Epithelial cell of proximal tubule (primary cell): ENCODE data around the gene SEMA6A. TPM values are rescaled to one million over a fixed set of nuclear protein-coding genes. Genes with fewer than 3 reads are reported as not detected.

ENCODE experiments used
- DNase-seq: peaks from one replicate; pipeline ENCODE4 v3.0.0-alpha.2; 2011; ENCODE audit warnings: low read depth
- H3K4me3 ChIP-seq: 2 replicates; pipeline ENCODE4 v1.5.1; 2011; ENCODE audit warnings: low read depth, mild to moderate bottlenecking, low read length
- total RNA-seq: library from RNA; depleted of rRNA; stranded (reverse); fragments of >200 nt; gene quantifications from 2 replicates; pipeline ENCODE4 v1.2.3, GENCODE V29; 2015
- TF ChIP-seq, protein P1 (sequence below): conservative IDR thresholded peaks from 2 replicates; pipeline ENCODE4 v1.5.1; 2012; ENCODE audit warnings: low read depth, mild to moderate bottlenecking, low read length

The SEMA6A gene
- total RNA-seq, 1 donor from 2014 or later, result 11.6 TPM

DNA sequence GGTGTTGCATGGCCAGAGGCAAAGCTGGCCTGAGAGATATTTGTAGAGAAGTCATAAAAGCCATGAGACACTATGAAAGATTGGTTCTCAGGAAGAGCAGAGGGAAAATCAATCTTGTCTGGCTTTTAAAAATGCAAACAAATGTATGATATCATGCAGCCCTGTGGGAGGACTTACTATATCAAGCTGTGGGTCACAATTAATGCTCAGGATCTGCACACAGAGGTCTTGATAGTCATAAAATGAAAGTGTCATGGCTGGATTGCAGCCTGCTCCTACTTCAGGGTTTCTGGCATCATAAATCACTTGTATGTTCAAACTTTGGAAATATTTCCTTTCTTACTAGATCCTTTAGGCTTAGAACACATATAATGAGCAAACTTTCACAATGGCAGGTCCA, 151.5 kb downstream of the SEMA6A start:
- TF ChIP-seq, protein P1, sequence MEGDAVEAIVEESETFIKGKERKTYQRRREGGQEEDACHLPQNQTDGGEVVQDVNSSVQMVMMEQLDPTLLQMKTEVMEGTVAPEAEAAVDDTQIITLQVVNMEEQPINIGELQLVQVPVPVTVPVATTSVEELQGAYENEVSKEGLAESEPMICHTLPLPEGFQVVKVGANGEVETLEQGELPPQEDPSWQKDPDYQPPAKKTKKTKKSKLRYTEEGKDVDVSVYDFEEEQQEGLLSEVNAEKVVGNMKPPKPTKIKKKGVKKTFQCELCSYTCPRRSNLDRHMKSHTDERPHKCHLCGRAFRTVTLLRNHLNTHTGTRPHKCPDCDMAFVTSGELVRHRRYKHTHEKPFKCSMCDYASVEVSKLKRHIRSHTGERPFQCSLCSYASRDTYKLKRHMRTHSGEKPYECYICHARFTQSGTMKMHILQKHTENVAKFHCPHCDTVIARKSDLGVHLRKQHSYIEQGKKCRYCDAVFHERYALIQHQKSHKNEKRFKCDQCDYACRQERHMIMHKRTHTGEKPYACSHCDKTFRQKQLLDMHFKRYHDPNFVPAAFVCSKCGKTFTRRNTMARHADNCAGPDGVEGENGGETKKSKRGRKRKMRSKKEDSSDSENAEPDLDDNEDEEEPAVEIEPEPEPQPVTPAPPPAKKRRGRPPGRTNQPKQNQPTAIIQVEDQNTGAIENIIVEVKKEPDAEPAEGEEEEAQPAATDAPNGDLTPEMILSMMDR, result no peak
- no peak for DNase-seq
- no peak overlapping the region for H3K4me3 ChIP-seq

DNA sequence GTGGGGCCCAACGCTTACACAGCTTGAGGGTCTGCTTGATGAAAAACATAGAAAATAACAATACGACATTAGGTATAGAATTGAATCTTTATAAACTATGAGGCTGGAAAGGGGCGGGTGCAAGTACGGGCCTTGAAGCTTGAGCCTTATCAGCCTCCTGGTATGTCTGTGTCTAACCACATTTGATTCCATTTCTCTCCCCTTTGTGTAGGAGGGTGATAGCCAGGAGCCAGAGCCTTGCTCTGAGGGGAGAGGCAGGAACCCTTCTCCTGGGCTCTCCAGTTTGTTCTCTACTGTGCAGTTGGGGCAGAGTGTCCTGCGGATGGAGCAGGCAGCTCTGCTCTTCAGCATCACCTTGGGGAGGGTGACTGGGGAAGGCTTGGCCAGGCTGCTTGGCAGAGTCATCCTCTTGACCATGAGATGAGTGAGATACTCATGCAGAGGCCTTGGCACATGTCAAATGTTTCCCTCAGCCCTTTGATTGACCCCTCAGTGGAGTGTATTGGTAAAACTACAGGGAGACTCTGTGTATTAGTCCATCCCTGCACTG, 153.5 kb downstream of the SEMA6A start:
- no peak for DNase-seq
- TF ChIP-seq, protein P1, result no peak

DNA sequence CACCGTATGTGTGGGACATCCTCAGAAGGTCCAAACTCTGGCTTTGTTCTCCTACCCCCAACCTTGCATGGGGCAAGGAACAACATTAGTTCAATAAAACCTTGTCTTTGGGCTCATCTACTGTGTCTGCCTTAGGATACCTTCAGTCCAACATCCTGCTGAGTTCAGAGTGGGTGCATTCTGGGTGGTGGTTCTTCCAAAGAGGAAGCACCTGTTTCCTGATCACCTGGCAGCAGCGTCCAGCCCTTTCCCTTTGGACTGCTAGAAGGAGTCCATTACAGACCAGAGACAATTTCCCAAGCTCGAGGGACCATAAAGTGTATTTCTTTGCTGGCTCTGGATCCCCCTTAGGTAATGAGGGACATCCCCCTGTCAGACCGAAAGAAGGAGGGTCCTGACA, 154.1 kb downstream of the SEMA6A start:
- TF ChIP-seq, protein P1, result no peak
- no peak overlapping the region for H3K4me3 ChIP-seq
- DNase-seq, result no peak

More for the DNA sequence above, 153.5 kb downstream of the SEMA6A start:
- no peak overlapping the region for H3K4me3 ChIP-seq

DNA sequence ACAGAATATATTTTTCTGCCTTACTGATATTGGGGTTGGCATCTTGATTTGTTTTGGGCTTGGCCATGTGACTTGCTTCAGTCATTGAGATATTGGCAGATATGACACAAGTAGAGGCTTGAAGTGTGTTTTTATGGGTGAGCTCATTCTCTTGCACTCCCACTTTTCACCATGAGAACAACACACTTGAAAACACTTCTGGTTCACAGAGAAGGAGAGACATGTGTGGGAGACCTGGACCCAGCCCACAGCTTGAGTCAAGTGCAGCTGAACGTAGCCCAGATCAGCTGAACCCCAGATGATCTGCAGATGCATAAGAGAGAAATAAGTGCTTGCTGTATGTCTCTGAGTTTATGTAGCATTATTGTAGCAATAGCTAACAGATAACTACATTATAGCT, 155.4 kb downstream of the SEMA6A start:
- TF ChIP-seq, protein P1, result no peak
- DNase-seq, result no peak
- no peak overlapping the region for H3K4me3 ChIP-seq

DNA sequence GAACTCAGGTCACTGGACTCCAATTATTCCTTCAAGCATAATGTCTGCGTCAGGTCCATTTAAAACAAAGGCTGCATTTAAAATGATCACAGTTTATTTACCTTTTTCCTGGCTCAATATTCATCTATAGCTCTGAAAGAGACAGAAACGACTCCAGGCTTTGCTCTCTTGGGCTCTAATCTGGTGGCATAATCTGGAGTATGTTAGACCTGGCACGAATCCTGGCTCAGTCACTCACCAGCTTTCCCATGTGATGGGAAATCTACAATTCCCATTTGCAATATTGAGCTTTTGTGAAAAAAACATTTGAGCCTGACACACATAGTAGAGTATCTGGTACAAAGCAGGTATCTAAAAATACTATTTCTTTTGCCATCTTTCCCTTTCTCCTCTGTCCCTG, 155.8 kb downstream of the SEMA6A start:
- no peak overlapping the region for H3K4me3 ChIP-seq
- DNase-seq, result no peak
- TF ChIP-seq, protein P1, result no peak

DNA sequence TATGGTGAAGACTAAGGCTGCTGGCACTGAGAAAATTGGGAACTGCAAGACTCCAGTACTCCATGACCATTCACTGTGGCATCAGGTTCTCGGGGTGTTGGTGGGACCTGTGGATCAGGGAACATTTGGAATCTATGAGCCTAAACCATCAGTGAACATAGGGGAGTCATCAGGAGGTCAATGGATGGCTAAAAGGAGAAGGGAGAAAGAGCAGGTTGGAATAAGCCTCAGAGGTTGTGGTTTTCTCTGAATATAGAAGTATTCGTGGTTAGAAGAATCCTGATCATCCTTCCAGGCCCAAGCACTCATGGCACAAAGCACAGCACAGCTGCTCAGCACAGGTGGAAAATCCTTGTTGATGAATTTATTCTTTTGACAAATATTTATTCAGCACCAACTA, 156.6 kb downstream of the SEMA6A start:
- no peak for DNase-seq
- TF ChIP-seq, protein P1, result no peak
- H3K4me3 ChIP-seq, result no peak overlapping the region

DNA sequence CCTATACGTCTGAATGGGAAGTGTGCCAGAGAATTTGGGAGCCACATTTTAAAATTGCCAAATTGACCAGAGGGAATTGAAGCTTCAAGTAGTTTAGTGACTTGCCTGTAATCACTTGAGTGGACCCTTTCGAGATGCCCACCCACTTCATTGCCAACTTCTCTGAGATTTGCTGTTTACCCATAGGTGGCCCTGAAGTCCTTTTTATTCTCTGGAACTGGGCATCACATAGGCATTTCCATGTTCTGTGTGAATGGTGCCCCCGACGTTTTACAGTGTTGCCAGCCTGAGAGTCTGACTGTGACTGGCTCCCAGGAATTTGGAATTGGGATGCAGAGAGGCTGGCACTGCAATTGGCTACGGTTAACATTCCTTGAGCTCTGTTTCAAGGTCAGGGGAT, 158.6 kb downstream of the SEMA6A start:
- DNase-seq, result no peak
- no peak overlapping the region for H3K4me3 ChIP-seq
- TF ChIP-seq, protein P1, result no peak
